ENCODE data around the gene FCRL3. TPM values are rescaled to one million over a fixed set of nuclear protein-coding genes. Genes with fewer than 3 reads are reported as not detected.

FCRL3 gene
- total RNA-seq, 6 donors from 2014 or later: 0.22 to 1.4 (median 1.1) TPM

DNA sequence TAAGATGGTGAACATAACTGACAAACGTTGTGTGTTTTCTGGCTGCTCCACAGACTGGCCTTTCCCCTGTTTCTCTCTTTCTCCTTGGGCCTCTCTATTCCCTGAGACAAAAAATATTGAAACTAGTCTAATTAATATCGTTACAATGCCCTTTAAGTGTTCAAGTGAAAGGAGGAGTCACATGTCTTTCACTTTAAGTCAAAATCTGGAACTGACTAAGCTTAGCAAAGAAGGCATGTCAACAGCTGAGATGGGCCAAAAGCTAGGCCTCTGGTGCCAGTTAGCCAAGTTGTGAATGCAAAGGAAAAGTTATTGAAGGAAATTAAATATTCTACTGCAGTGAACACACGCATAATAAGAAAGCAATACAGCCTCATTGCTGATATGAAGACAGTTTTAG is 32.2 kb upstream of the FCRL3 start:
- Histone ChIP-seq H3K36me3 (no peaks in the 10 kb centered on the region), H3K9me3 (no peaks in the 10 kb centered on the region), H3K27ac (no peak overlapping the region), H3K27me3 (no peaks in the 10 kb centered on the region), H3K4me1 (no peaks in the 10 kb centered on the region), H3K4me3 (no peak overlapping the region)
- no peak for ATAC-seq (ENCODE audit: low FRiP score in 2 of 2)
- DNase-seq: no peak
- WGBS, 2 donors: 74 to 81% methylated on average over 3 of the region's 3 CpGs
- TF ChIP-seq, protein P1, sequence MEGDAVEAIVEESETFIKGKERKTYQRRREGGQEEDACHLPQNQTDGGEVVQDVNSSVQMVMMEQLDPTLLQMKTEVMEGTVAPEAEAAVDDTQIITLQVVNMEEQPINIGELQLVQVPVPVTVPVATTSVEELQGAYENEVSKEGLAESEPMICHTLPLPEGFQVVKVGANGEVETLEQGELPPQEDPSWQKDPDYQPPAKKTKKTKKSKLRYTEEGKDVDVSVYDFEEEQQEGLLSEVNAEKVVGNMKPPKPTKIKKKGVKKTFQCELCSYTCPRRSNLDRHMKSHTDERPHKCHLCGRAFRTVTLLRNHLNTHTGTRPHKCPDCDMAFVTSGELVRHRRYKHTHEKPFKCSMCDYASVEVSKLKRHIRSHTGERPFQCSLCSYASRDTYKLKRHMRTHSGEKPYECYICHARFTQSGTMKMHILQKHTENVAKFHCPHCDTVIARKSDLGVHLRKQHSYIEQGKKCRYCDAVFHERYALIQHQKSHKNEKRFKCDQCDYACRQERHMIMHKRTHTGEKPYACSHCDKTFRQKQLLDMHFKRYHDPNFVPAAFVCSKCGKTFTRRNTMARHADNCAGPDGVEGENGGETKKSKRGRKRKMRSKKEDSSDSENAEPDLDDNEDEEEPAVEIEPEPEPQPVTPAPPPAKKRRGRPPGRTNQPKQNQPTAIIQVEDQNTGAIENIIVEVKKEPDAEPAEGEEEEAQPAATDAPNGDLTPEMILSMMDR (IDR thresholded peaks at IDR 0.05): no peak
- TF ChIP-seq POLR2A (IDR thresholded peaks at IDR 0.05): no peak
- TF ChIP-seq POLR2AphosphoS5 (IDR thresholded peaks at IDR 0.05): no peak
- no peak for TF ChIP-seq EP300 (IDR thresholded peaks at IDR 0.05)

DNA sequence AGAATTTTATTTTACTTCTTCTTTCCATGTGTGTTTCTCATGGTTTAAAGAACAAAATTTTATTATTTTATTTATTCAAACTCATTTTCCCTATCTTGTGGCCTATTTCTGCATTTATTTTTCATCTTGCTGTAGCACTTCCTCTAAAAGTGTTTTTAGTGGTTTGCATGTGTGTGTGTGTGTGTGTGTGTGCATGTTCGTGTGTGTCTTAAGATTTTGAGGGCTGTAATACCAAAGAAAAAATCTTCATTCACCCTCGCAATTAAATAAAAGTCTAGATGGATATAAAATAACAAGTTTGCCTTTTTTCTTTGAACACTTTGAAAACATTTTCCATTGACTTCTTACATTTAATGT is 24.6 kb upstream of the FCRL3 start:
- no peak overlapping the region for H3K4me3 ChIP-seq
- ATAC-seq (ENCODE audit: low FRiP score in 2 of 2) (no peak), DNase-seq (no peak)
- H3K36me3 ChIP-seq: no peaks in the 10 kb centered on the region
- no peak overlapping the region for H3K27ac ChIP-seq
- no peaks in the 10 kb centered on the region for H3K27me3 ChIP-seq
- TF ChIP-seq POLR2A (IDR thresholded peaks at IDR 0.05): no peak
- peaks cover 6 to 11% (median 8%) of the 10 kb centered on the region in 4 donors for H3K9me3 ChIP-seq
- WGBS, 2 donors: 52 to 53% methylated on average over 2 of the region's 2 CpGs
- H3K4me1 ChIP-seq: no peaks in the 10 kb centered on the region

DNA sequence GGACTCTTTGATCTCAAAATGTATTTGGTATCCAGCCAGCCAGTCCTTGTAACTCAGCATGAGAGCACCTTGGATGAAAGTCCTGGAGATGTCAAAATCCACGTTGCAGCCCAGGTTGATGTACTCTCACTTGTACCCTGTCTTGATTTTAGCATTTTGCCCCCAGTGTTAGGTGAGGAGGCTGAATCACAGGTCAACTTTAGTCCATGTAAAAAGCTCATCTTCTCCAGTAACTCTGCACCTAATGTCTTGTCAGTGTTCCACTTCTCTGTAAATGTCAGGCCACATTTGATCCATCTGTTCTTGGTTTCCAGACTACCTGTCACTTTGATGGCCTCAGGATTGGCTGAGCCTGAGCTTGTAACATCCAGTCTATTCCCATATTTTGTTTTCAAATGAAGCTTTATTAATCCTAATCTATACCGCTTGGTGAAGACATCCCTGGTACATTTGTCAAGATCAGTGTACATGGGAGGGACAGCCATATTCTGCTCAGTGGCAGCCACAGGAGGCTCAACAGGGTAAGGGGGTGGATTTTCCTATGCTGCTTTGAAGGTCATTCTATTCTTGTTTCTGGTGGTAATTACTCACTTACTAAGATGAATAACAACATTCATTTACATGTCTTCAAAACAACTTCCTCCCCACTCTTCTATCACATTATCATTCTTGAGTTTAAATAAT is 24.1 kb upstream of the FCRL3 start:
- 67 to 78% methylated on average over 2 of the region's 2 CpGs for WGBS, 2 donors
- no peak overlapping the region for H3K27ac ChIP-seq

DNA sequence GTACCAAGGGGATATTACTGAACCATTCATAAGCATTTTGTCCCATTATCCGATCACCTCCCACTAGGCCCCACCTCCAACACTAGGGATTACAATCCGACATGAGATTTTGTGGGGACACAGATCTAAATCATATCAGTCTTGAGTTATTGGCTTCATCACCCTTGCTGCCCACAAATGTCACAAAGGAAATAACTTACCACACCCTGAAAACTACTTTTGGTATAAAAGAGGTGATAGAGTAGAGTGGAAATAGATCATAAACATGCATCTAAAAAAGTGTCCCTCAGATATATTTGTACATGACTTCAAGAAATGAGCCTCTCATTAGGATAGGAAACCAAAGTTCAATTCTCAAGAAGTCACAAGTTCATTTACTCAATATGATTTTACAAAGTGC is 22.6 kb upstream of the FCRL3 start:
- peaks cover 6 to 11% (median 8%) of the 10 kb centered on the region in 4 donors for H3K9me3 ChIP-seq
- H3K4me1 ChIP-seq: no peaks in the 10 kb centered on the region
- no peak for TF ChIP-seq POLR2A (IDR thresholded peaks at IDR 0.05)
- TF ChIP-seq, protein P1 (IDR thresholded peaks at IDR 0.05): no peak
- TF ChIP-seq EP300 (IDR thresholded peaks at IDR 0.05): no peak
- TF ChIP-seq POLR2AphosphoS5 (IDR thresholded peaks at IDR 0.05): no peak
- no peak overlapping the region for H3K27ac ChIP-seq
- WGBS, 2 donors: 88 to 93% methylated on average over 2 of the region's 2 CpGs
- no peaks in the 10 kb centered on the region for H3K27me3 ChIP-seq
- DNase-seq (no peak), ATAC-seq (ENCODE audit: low FRiP score in 2 of 2) (no peak)
- no peaks in the 10 kb centered on the region for H3K36me3 ChIP-seq
- H3K4me3 ChIP-seq: no peak overlapping the region

More for the DNA sequence above, 24.1 kb upstream of the FCRL3 start:
- Histone ChIP-seq H3K27me3 (no peaks in the 10 kb centered on the region), H3K9me3 (peaks cover 6 to 11% (median 8%) of the 10 kb centered on the region in 4 donors), H3K4me1 (no peaks in the 10 kb centered on the region), H3K4me3 (no peak overlapping the region), H3K36me3 (no peaks in the 10 kb centered on the region)
- DNase-seq (no peak), ATAC-seq (ENCODE audit: low FRiP score in 2 of 2) (no peak)
- no peak for TF ChIP-seq POLR2A (IDR thresholded peaks at IDR 0.05)
- TF ChIP-seq POLR2AphosphoS5 (IDR thresholded peaks at IDR 0.05): no peak
- no peak for TF ChIP-seq EP300 (IDR thresholded peaks at IDR 0.05)
- TF ChIP-seq, protein P1 (IDR thresholded peaks at IDR 0.05): no peak

DNA sequence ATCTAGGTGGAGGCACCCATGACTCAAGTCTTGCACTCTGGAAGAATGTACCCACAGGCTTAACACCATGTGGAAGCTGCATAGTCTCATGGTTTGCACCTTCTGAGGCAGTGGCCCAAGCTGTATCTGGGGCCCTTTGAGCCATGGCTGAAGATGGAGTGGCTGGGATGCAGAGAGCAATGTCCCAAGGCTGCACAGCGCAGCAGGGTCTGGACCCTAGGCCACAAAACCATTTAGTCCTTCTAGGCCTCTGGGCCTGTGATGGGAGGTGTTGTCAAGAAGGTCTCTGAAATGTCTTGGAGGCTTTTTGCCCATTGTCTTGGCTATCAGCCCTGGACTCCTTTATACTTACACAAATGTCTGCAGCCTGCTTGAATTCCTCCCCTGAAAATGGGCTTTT is 21.4 kb upstream of the FCRL3 start:
- Histone ChIP-seq H3K36me3 (no peaks in the 10 kb centered on the region), H3K27me3 (no peaks in the 10 kb centered on the region), H3K9me3 (peaks cover 6 to 11% (median 8%) of the 10 kb centered on the region in 4 donors), H3K4me1 (no peaks in the 10 kb centered on the region), H3K4me3 (no peak overlapping the region), H3K27ac (no peak overlapping the region)
- no peak for DNase-seq
- TF ChIP-seq, protein P1 (IDR thresholded peaks at IDR 0.05): no peak
- WGBS, 2 donors: 100% methylated on average over 1 of the region's 1 CpG
- no peak for ATAC-seq (ENCODE audit: low FRiP score in 2 of 2)

Data from upper lobe of left lung (tissue), 6 donors.